SJCRH30 (cell line): ENCODE data around the gene MYOZ3. TPM values are rescaled to one million over a fixed set of nuclear protein-coding genes. Genes with fewer than 3 reads are reported as not detected.

Experiments used
- DNase-seq, 2 experiments: peaks; one replicate each; pipeline ENCODE4 v3.0.0-alpha.2; 2015 to 2020
- H3K27ac ChIP-seq: fragments of 250-450 bp; sonication (Bioruptor Pico); 2 replicates; pipeline ENCODE4 v1.5.1; 2020; ENCODE audit warnings: mild to moderate bottlenecking, moderate library complexity
- H3K27me3 ChIP-seq: fragments of 250-450 bp; sonication (Bioruptor Pico); 2 replicates; pipeline ENCODE4 v1.5.1; 2020; ENCODE audit warnings: mild to moderate bottlenecking, moderate library complexity
- H3K36me3 ChIP-seq: fragments of 250-450 bp; sonication (Bioruptor Pico); 2 replicates; pipeline ENCODE4 v1.5.1; 2020; ENCODE audit warnings: mild to moderate bottlenecking, moderate library complexity
- H3K4me1 ChIP-seq: fragments of 250-450 bp; sonication (Bioruptor Pico); 2 replicates; pipeline ENCODE4 v1.5.1; 2020; ENCODE audit warnings: mild to moderate bottlenecking, moderate library complexity
- H3K4me3 ChIP-seq: fragments of 250-450 bp; sonication (Bioruptor Pico); 2 replicates; pipeline ENCODE4 v1.5.1; 2020; ENCODE audit warnings: mild to moderate bottlenecking, moderate library complexity
- H3K9me3 ChIP-seq: fragments of 250-450 bp; sonication (Bioruptor Pico); replicated peaks from 2 replicates; pipeline ENCODE4 v1.5.1; 2020; ENCODE audit warnings: mild to moderate bottlenecking, moderate library complexity
- total RNA-seq: library from RNA; depleted of rRNA; stranded (reverse); fragments of >200 nt; shearing (Covaris generic); gene quantifications from 2 replicates; pipeline ENCODE4 v1.2.3, GENCODE V29; 2014

MYOZ3 gene
- total RNA-seq, 1 experiment from 2014 or later = 0.02 TPM

DNA sequence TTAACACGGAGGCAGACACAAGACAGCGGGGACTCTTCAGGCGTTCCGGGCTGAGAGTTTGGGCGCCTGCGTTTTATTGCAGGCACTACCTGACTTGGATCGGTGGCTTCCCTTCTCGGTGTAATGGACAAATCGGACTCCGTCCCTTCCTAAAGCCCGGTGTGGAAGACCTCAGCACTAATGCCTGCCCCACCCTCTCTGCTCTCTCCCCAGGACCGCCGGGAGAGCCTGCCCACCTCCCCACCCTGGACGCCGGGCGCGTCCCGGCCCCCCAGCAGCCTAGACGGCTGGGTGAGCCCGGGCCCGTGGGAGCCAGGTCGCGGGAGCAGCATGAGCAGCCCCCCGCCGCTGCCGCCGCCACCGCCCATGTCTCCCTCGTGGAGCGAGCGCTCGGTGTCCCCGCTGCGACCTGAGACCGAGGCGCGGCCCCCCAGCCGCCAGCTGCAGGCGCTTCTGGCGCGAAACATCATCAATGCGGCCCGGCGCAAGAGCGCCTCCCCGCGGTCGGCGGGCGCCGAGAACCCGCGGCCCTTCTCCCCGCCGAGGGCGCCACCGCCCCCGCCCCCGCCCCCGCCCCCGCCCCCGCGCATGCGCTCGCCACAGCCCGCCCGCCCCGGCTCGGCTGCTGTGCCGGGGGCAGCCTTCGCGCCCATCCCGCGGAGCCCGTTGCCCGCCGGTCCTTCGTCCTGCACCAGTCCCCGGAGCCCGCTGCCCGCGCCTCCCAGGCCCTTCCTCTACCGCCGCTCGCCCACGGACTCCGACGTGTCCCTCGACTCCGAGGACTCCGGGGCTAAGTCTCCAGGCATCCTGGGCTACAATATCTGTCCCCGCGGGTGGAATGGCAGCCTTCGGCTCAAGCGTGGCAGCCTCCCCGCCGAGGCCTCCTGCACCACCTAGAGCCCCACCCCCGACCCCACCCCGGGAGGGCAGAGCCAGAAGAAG, 4.6 kb upstream of the MYOZ3 start:
- DNase-seq = peak; percentile 83 to 87
- Histone ChIP-seq H3K4me1 (peaks cover 31% of the 10 kb centered on the region), H3K27ac (peak overlapping the region; percentile 88), H3K9me3 (no peaks in the 10 kb centered on the region), H3K36me3 (no peaks in the 10 kb centered on the region), H3K4me3 (peak overlapping the region; percentile 69), H3K27me3 (0 out of 2 replicates have a peak, but pooled peaks cover 3% of the 10 kb centered on the region)

DNA sequence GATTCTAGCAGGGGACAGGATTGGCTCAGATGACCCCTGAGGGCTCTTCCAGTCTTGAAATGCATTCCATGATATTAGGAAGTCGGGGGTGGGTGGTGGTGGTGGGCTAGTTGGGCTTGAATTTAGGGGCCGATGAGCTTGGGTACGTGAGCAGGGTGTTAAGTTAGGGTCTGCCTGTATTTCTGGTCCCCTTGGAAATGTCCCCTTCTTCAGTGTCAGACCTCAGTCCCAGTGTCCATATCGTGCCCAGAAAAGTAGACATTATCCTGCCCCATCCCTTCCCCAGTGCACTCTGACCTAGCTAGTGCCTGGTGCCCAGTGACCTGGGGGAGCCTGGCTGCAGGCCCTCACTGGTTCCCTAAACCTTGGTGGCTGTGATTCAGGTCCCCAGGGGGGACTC, 2.9 kb upstream of the MYOZ3 start:
- H3K36me3 ChIP-seq = no peaks in the 10 kb centered on the region
- H3K27me3 ChIP-seq = 0 out of 2 replicates have a peak, but pooled peaks cover 3% of the 10 kb centered on the region
- no peak overlapping the region for H3K27ac ChIP-seq
- H3K9me3 ChIP-seq = no peaks in the 10 kb centered on the region
- peaks cover 21% of the 10 kb centered on the region for H3K4me1 ChIP-seq
- DNase-seq = no peak
- H3K4me3 ChIP-seq = no peak overlapping the region

- no peak overlapping the region for H3K4me3 ChIP-seq
- DNase-seq = no peak
- no peak overlapping the region for H3K27ac ChIP-seq
- H3K9me3 ChIP-seq = no peaks in the 10 kb centered on the region
- 0 out of 2 replicates have a peak, but pooled peaks cover 3% of the 10 kb centered on the region for H3K27me3 ChIP-seq
- H3K36me3 ChIP-seq = no peaks in the 10 kb centered on the region
- H3K4me1 ChIP-seq = peaks cover 14% of the 10 kb centered on the region
Measured at GRCh38 chr5:150658699-150659265, 2.3 kb upstream of the MYOZ3 start.

DNA sequence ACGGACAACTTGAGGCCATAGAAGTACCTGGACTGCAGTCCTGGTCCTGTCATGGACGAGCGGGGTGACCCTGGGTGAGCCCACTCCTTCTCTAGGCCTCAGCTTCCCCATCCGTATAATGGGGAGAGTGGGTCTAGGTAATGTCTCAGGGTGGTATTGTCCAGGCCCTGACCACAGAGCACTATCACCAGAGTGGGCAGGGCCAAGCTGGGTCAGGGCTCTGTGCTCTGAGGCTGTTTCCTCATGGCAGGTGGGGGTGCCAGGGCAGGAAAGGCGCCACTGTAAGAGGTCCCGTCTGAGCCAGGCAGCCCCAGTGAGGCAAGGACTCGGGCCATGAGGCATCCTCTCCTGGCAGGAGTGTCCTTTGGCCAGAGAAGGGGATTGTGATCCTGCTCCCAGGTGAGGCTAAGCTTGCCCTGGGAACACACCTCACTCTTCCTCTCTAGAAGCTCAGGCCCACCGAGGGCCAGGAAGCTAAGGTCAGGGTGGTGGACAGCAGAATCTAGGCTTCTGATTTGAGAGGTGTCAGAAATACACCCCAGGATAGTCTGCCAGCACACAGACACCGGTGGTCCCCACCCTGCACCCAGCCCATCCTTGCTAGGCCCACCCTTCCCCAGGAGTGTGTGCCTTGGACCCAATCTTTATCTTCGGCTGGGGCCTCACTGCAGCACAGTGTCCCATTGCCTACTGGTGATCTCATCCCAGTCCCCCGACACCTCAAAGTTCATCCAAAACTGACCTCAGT, 1.5 kb upstream of the MYOZ3 start:
- H3K27ac ChIP-seq = no peak overlapping the region
- peaks cover 6% of the 10 kb centered on the region for H3K4me1 ChIP-seq
- no peak overlapping the region for H3K4me3 ChIP-seq
- H3K36me3 ChIP-seq = no peaks in the 10 kb centered on the region
- H3K9me3 ChIP-seq = no peaks in the 10 kb centered on the region
- DNase-seq = no peak
- 0 out of 2 replicates have a peak, but pooled peaks cover 3% of the 10 kb centered on the region for H3K27me3 ChIP-seq

- Histone ChIP-seq H3K36me3 (no peaks in the 10 kb centered on the region), H3K27me3 (0 out of 2 replicates have a peak, but pooled peaks cover 3% of the 10 kb centered on the region), H3K9me3 (no peaks in the 10 kb centered on the region), H3K27ac (no peak overlapping the region), H3K4me3 (no peak overlapping the region), H3K4me1 (peaks cover 6% of the 10 kb centered on the region)
- DNase-seq = no peak
Measured at GRCh38 chr5:150660108-150660831, 781 bp upstream of the MYOZ3 start.

GRCh38 chr5:150661821-150662596, 958 bp downstream of the MYOZ3 start:
- no peaks in the 10 kb centered on the region for H3K36me3 ChIP-seq
- no peak overlapping the region for H3K4me3 ChIP-seq
- 0 out of 2 replicates have a peak, but pooled peaks cover 3% of the 10 kb centered on the region for H3K27me3 ChIP-seq
- no peak overlapping the region for H3K27ac ChIP-seq
- DNase-seq = no peak
- H3K4me1 ChIP-seq = peaks cover 6% of the 10 kb centered on the region
- no peaks in the 10 kb centered on the region for H3K9me3 ChIP-seq

DNA sequence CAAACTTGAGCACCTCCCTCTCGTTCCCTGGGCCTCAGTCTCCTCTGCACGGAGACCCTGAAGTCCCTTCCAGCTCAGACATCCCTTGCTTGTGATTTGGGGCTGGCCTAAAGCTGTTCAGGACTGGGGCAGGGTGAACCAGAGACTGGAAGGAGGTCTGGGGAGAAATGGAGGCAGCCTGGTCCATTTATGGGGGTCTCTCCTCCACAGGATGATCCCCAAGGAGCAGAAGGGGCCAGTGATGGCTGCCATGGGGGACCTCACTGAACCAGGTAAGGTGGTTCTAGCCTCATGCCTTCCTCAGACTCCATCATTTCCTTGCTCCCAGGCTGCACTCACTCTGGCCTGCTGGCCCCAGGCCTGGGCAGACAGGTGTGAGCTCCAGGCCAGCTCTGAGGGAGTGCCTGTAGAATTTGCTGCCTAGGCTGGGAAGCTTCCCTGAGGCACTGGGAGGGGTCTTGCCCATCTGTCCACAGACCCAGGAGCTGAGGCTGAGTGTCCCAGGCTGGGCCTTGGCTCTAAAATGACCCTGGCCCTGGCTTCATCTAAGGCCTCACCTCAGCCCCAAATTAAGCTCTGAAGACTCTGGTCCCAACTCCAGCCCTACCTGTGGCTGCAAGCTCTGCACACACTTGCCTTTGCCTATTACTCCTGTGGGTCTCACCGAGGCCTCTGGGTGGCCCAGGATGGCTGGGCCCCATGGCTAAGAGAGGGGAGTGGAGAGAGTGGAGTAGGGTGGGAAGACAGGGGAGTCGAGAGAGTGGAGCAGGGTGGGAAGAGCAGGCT, 1.9 kb downstream of the MYOZ3 start:
- DNase-seq = no peak
- Histone ChIP-seq H3K27ac (no peak overlapping the region), H3K9me3 (no peaks in the 10 kb centered on the region), H3K4me1 (no peaks in the 10 kb centered on the region; the same call in 1 of the 2 replicates), H3K4me3 (no peak overlapping the region), H3K27me3 (peaks cover 7% of the 10 kb centered on the region; the same call in 1 of the 2 replicates), H3K36me3 (no peaks in the 10 kb centered on the region)

DNA sequence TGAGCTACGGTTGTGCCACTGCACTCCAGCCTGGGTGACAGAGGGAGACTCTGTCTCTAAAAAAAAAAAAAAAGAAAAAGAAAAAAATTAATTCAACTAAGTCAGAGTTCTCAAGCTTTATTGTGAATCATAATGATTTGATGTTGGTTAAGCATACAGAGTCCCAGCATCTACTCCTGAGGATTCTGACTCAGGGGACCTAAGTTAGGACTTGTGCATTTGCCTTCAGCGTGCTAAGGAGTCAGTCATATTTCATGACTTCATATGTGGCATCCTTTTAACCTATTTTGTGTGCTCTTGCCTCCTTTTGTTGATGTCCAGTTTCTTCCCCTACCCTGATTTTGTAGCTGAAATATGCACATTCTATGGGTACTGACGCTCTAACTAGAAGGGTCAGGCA, 2.9 kb downstream of the MYOZ3 start:
- H3K4me1 ChIP-seq = no peaks in the 10 kb centered on the region; the same call in 1 of the 2 replicates
- no peaks in the 10 kb centered on the region for H3K36me3 ChIP-seq
- no peak overlapping the region for H3K27ac ChIP-seq
- peaks cover 7% of the 10 kb centered on the region; the same call in 1 of the 2 replicates for H3K27me3 ChIP-seq
- DNase-seq = no peak
- H3K9me3 ChIP-seq = no peaks in the 10 kb centered on the region
- no peak overlapping the region for H3K4me3 ChIP-seq

DNA sequence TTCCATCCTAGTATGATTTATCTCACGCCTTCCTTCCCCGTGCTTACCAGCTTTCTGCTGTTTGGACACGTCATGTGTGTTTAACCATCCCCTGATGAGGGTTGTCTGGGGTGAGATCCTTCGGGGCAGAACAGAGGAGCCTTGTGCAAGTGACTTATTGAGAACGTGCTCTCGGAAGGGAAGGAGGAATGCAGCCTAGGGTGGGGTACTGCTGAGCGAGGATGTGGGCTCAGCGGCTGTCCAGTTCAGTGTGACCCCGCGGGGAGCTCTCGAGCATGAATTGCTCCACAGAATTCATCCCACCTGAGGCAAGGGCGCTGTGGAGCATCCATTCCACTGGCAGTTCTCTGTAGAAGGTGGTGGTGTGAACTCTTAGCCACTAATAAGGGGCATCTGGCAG, 4.0 kb downstream of the MYOZ3 start:
- DNase-seq = no peak
- H3K4me1 ChIP-seq = no peaks in the 10 kb centered on the region; the same call in 1 of the 2 replicates
- H3K27me3 ChIP-seq = peaks cover 7% of the 10 kb centered on the region; the same call in 1 of the 2 replicates
- no peaks in the 10 kb centered on the region for H3K9me3 ChIP-seq
- H3K27ac ChIP-seq = no peak overlapping the region
- H3K4me3 ChIP-seq = no peak overlapping the region
- H3K36me3 ChIP-seq = no peaks in the 10 kb centered on the region

- DNase-seq = no peak
- H3K9me3 ChIP-seq = no peaks in the 10 kb centered on the region
- H3K27me3 ChIP-seq = peaks cover 4% of the 10 kb centered on the region; the same call in 1 of the 2 replicates
- H3K36me3 ChIP-seq = no peaks in the 10 kb centered on the region
- H3K27ac ChIP-seq = no peak overlapping the region
- peaks cover 6% of the 10 kb centered on the region; the same call in 1 of the 2 replicates for H3K4me1 ChIP-seq
- H3K4me3 ChIP-seq = no peak overlapping the region
Measured at GRCh38 chr5:150670275-150670947, 9.4 kb downstream of the MYOZ3 start.

DNA sequence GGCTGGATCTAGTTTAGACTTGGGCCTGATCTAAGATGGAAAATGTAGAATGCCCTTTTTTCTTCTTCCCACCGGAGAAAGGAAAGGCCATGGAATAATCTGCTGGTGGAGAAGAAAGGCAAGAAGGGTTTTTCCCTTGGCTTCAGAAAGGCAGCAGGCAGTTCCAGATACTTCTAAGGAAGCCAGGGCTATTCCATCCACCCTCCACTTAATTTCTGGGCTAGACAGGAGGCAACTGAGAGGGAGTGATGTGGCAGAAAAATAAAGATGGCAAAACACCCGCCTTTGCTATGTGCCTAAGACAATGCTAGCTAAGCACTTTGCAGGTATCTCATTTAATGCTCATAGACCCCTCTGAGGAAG, 9.9 kb downstream of the MYOZ3 start:
- DNase-seq = no peak
- Histone ChIP-seq H3K27me3 (peaks cover 4% of the 10 kb centered on the region; the same call in 1 of the 2 replicates), H3K4me1 (peaks cover 6% of the 10 kb centered on the region; the same call in 1 of the 2 replicates), H3K36me3 (no peaks in the 10 kb centered on the region), H3K4me3 (no peak overlapping the region), H3K27ac (no peak overlapping the region), H3K9me3 (no peaks in the 10 kb centered on the region)

DNA sequence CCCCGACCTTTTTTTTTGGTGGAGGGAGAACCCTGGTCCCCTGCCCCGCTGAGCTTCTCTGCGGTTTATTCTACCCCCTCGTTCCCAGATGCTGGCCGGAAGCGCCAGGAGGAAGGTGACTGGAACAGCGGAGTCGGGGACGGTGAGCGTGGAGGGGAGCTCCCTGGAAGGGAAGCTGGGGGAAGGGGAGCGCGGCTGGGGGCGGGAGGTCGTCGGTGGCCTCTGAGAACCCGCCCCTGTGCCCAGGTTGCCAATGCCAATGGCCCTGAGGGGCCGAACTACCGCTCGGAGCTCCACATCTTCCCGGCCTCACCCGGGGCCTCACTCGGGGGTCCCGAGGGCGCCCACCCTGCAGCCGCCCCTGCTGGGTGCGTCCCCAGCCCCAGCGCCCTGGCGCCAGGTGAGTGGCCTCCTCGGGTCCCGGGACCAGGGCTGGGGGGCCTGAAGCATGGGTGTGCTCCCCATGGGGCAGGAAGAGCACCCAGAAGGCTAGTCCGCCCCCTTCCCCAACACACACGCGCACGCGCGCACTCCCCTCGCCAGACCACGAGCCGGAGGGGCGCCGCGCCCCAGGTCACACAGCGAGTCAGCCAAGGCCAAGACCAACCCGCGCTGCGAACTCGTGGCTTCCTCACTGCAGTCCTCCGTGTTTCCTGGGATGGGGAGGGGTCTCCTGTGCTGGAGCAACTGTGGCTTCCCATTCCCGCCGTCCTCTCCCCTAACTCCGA, 10.6 kb downstream of the MYOZ3 start:
- Histone ChIP-seq H3K4me1 (peaks cover 6% of the 10 kb centered on the region; the same call in 1 of the 2 replicates), H3K9me3 (no peaks in the 10 kb centered on the region), H3K27ac (no peak overlapping the region), H3K4me3 (no peak overlapping the region), H3K27me3 (peaks cover 4% of the 10 kb centered on the region; the same call in 1 of the 2 replicates), H3K36me3 (no peaks in the 10 kb centered on the region)
- no peak for DNase-seq
